Testis (tissue), 2 donors: Measurements from ENCODE around the gene IL9R.

Experiments
- POLR2A ChIP-seq: fragments of 450-650 bp; IDR thresholded peaks from one replicate; pipeline ENCODE4 v1.6.1; 2017; ENCODE audit warnings: antibody characterized with exemption, mild to moderate bottlenecking, moderate library complexity
- TF ChIP-seq, protein P1 (sequence below), 3 experiments: fragments of 450-650 bp in 2 of 3; fragments of 200-600 bp in 1 of 3; sonication (generic) in 1 of 3; IDR thresholded peaks; one replicate each; pipeline ENCODE4 v1.5.1; 2016 to 2019; ENCODE audit warnings: antibody characterized with exemption in 3 of 3, mild to moderate bottlenecking in 2 of 3, moderate library complexity in 1 of 3

DNA sequence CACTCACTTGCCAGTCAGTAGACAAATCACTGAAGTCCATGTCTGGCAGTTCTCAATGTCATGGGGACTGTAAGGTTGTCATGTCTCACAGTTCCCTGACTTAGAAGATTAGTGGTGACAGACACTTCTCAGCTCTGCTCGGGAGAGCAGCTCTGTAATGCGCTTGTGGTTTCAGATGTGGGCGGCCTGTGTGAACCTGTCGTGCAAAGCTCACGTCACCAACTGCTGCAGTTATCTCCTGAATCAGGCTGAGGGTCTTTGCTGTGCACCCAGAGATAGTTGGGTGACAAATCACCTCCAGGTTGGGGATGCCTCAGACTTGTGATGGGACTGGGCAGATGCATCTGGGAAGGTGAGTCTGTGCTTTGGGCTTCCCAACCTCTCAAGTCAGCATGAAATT lies at the start of gene IL9R:
- TF ChIP-seq, protein P1, sequence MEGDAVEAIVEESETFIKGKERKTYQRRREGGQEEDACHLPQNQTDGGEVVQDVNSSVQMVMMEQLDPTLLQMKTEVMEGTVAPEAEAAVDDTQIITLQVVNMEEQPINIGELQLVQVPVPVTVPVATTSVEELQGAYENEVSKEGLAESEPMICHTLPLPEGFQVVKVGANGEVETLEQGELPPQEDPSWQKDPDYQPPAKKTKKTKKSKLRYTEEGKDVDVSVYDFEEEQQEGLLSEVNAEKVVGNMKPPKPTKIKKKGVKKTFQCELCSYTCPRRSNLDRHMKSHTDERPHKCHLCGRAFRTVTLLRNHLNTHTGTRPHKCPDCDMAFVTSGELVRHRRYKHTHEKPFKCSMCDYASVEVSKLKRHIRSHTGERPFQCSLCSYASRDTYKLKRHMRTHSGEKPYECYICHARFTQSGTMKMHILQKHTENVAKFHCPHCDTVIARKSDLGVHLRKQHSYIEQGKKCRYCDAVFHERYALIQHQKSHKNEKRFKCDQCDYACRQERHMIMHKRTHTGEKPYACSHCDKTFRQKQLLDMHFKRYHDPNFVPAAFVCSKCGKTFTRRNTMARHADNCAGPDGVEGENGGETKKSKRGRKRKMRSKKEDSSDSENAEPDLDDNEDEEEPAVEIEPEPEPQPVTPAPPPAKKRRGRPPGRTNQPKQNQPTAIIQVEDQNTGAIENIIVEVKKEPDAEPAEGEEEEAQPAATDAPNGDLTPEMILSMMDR (IDR thresholded peaks at IDR 0.05), result no peak
- TF ChIP-seq POLR2A, result no peak
